DMS79 treated with DMSO at 0.1 percent for 48 hours (cell line): Measurements from ENCODE around the gene CELA3A.
"Not testable (repeated sequence)": the region's sequence is repeated elsewhere in the genome, so short reads cannot be mapped to it uniquely, and the experiment has no call there.

Experiments used
- DNase-seq: peaks from one replicate; lab custom pipeline; 2025; lab: John Stamatoyannopoulos, UW

CELA3A gene

DNA sequence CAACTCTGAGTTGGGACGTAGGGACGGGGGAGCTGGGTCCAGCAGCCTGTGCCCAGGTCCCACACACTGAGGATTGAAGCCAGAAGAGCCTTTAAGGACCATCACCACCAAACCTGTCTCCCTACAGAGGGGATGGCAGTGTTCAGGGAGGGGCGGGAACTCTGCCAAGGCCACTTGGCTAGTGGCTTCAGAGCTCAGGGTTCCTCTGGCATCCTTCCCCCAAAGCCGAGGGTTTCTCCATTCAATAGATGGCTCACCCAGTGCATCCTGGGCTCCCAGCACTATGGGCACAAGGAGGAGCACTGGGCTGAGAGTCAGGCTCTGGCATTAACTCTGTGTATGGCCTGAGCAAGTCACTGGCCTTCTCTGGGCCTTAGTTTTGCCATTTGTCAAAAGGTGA is 20.2 kb upstream of the CELA3A start:
- not testable (repeated sequence) for DNase-seq

DNA sequence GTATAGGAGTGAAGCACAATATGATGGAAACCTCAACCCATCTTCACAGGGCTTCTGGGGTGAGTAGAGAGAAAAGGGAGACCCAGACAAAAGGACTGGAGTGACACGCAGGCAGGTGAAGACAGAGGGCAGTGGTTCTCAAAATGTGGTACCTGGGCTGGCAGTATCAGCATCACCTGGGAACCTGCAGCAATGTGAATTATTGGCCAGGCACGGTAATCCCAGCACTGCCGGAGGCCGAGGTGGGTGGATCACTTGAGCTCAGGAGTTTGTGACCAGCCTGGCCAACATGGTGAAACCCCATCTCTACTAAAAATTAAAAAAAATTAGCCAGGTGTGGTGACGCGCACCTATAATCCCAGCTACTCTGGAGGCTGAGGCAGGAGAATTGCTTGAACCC is 19.3 kb upstream of the CELA3A start:
- not testable (repeated sequence) for DNase-seq

DNA sequence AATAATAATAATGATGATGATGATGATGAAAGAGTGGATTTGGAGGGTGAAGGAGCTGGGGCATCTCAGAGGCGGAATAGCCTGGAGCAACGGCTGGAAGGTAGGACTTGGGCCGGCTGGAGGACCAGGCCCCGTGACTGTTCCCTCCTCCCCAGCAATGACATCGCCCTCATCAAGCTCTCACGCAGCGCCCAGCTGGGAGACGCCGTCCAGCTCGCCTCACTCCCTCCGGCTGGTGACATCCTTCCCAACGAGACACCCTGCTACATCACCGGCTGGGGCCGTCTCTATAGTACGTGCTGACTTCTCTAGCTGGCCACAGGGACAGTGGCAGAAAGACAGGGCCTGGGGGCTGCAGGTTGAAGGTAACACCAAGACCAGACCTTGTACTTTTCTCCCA is 17.9 kb upstream of the CELA3A start:
- DNase-seq, result not testable (repeated sequence)

DNA sequence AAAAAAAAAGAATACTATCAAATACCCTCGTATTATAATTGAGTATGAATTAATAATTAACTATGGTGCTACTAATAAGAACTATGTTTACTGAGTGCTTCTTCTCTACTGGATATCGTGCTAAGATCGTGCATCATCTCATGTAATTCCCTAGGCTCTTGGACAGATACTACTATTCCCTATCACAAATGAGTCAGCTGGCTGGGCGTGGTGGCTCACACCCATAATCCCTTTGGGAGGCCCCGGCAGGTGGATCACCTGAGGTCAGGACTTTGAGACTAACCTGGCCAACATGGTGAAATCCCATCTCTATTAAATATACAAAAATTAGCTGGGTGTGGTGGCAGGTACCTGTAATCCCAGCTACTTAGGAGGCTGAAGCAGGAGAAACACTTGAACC is 15.6 kb upstream of the CELA3A start:
- not testable (repeated sequence) for DNase-seq

DNA sequence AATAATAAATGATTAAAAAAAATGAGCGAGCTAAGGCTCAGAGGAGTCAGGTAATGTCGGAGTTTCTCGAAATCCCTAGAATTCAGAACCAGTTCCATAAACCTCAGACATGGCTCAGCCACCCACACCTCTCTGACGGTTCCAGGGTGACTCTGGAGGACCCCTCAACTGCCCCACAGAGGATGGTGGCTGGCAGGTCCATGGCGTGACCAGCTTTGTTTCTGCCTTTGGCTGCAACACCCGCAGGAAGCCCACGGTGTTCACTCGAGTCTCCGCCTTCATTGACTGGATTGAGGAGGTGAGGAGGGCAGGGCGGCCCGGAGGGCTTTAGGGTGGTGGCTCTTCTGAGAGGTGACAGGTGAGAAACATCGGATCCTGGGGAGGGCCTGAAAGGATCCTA is 15.1 kb upstream of the CELA3A start:
- DNase-seq, result not testable (repeated sequence)

DNA sequence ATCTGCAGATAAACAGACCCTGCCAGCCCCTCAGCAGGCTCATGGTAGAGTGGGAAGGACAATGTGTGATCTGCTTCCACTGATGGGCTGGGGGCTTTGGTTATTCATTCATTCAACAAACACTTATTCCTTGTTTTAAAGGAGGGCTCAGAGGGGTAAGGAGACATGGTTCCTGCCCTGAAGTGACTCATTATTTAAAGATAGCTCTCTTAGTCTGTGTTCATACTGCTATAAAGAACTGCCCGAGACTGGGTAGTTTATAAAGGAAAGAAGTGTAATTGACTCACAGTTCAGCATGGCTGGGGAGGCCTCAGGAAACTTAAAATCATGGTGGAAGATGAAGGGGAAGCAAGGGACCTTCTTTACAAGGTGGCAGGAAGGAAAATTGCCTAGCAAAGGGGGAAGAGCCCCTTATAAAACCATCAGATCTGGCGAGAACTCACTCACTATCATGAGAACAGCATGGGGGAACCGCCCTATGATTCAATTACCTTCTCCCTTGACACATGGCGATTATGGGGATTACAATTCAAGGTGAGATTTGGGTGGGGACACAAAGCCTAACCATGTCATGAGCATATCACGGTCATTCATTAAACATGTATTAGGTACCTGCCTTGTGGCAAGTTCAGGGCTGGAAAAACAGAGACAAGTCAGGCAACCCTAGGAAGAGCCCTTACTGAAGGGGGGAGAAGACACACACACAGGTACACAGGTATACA is 11.6 kb upstream of the CELA3A start:
- DNase-seq, result not testable (repeated sequence)

DNA sequence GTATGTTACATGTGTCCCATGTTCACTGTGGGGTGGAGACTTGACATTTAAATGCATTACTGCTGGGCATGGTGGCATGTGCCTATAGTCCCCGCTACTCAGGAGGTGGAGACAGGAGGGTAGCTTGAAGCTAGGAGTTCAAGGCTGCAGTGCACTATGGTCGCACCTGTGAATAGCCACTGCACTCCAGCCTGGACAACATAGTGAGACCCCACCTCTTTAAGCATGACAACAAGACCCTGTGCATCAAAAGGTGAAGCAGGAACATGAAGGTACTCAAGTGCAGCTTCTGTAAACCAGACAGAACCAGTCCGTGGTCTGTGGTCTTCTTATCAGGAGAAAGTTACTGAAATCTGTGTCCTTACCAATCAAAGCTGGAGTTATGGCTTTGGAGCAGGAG is 9.3 kb upstream of the CELA3A start:
- DNase-seq, result not testable (repeated sequence)

DNA sequence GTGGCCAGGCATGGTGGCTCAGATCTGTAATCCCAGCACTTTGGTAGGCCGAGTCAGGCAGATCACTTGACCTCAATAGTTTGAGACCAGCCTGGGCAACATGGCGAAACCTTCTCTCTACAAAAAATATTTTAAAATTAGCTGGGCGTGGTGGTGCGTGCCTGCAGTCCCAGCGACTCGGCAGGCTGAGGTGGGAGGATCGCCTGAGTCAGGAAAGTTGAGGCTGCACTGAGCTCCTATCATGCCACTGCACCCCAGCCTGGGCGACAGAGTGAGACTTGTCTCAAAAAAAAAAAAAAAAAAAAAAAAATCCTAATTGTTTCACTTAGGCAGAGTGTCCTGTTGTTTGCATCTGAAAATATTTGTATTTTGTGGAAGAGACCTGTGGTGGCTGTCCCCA is 6.7 kb upstream of the CELA3A start:
- not testable (repeated sequence) for DNase-seq

DNA sequence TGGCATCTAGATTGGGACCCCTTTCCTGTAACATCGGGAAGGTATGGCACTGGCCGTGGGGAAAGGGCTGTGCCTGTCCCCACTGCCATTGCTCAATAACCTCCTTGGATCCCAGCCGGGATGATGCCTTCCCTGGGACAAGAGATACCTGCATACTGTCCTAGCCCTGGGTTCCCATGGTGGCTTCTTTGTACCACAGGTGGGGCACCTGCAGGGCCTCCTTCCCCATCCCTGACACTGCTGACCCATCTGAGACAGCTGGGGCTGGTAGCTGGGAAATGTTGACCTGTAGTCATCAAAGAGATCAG is 4.8 kb upstream of the CELA3A start:
- DNase-seq, result not testable (repeated sequence)

DNA sequence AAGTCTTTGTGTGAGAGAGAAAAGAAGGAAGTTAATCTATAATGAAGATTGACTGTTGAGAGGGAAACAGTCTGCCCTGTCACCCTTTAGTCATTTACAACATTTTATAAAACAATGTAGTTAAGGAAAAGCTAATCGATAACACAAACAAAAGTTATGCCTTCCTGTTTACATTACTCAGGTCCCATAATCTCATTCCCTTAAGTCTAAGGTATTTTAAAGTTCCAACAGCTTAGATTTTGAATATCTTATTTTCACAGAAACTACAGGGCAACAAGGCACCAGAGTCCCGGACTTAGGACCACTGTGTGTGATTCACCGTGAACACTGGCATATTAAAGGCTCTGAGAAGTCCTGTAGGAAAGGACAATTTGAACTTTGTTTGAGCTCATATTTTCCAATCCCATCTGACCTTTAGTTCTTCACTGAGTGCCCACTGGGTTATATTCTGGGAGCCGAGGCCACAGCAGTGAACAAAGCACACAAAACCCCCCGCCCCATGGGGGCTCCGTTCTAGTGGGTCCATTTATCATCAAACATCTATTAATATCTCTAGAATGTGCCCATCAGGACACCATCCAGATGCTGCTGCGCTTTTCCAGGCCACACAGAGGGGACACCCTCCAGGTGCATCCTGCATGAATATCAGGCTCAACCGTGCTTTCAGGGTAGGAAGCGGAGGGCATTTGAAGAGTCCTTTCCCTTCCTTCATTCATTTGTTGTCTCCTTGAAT is 3.4 kb upstream of the CELA3A start:
- DNase-seq, result not testable (repeated sequence)

DNA sequence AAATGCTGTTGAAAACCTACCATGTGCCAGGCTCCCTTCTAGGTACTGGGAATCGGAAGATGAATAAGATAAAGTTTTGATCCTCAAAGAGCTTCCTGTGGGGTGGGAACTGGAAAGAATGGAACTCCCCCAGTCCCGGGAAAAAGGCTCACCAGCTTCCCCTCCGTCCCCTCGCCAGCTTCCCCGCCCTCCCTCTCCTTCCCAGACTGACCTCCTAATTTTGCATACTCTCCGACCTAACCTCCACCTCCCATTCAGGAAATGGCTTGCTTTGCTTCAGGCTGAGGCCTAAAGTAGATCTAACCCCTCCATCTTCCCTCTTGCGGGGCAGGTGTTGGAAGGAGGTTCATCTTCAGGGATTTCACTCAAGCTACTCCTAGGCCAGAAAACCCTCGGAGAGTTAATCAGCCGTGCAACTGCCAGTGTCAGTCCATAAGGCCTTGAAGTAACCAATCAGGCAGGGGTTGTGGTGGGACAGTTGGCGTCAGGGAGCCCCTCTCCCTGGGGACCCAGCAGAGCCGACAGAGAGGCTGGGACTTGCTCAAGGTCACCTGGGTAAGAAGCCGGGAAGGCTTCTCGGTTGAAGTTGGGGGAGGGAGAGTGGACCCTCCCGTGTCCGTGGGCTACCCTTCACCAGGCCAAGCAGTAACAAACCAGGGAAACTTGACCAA is 2.7 kb upstream of the CELA3A start:
- not testable (repeated sequence) for DNase-seq

DNA sequence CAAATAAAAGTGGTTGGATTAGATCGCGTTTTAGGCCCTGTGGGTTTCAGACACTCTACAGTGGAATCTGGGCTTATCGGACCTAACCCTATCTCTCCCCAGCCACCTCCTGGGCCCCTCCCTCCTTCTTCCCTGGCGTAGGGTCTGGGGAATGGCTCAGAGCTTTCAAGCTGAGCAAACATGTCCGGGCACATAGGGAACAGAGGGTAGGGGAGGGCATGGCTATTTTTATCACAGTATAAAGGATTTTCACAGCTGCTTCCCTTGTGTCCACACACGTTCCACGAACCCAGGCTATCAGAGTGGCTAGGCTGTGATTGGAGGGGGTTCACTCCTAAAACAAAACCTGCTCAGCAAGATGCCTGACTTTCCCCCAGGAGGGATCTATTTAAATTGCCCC is 1.8 kb upstream of the CELA3A start:
- not testable (repeated sequence) for DNase-seq

DNA sequence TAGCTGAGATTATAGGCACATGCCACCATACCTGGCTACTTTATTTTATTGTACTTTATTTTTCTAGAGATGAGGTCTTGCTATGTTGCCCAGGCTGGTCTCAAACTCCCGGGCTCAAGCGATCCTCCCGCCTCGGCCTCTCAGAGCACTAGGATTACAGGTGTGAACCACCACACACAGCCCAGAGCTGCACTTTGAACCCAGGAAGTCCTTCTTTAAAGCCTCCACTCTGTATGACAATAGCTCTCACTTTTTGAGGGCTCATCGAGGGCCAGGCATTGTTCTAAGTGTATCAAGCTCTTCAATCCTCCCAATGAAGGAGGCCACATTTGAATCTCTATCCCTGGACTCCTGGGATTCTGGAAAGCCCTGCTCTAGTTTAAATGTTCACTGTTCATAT is 1.0 kb downstream of the CELA3A start:
- DNase-seq, result not testable (repeated sequence)

DNA sequence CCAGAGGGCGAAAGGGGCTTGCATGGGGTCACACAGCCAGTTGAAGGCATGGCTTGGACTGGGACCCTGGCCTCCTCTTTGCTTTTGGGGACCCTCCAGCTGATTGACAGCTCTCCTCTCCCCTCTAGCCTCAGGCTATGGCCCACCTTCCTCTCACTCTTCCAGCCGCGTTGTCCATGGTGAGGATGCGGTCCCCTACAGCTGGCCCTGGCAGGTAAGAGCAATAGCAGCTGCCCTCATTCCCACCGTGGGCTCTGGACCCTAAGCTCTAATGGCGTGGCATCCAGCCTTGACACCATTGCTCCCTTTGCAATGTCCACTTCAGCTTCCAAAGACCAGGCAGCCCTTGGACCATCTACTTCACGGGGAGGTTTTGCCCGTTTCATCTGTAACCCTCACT is 1.4 kb downstream of the CELA3A start:
- not testable (repeated sequence) for DNase-seq

DNA sequence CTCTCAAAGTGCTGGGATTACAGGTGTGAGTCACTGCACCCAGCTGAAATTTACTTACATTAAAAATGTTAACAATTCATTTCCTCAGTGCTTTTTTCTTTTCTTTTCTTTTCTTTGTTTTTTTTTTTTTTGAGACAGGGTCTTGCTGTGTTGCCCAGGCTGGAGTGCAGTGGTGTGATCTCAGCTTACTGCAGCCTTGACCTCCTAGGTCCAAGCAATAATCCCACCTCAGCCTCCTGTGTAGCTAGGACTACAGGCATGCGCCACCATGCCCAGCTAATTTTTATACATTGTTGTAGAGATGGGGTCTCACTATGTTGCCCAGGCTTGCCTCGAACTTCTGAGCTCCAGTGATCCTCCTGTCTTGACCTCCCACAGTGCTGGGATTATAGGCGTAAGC is 2.5 kb downstream of the CELA3A start:
- not testable (repeated sequence) for DNase-seq

DNA sequence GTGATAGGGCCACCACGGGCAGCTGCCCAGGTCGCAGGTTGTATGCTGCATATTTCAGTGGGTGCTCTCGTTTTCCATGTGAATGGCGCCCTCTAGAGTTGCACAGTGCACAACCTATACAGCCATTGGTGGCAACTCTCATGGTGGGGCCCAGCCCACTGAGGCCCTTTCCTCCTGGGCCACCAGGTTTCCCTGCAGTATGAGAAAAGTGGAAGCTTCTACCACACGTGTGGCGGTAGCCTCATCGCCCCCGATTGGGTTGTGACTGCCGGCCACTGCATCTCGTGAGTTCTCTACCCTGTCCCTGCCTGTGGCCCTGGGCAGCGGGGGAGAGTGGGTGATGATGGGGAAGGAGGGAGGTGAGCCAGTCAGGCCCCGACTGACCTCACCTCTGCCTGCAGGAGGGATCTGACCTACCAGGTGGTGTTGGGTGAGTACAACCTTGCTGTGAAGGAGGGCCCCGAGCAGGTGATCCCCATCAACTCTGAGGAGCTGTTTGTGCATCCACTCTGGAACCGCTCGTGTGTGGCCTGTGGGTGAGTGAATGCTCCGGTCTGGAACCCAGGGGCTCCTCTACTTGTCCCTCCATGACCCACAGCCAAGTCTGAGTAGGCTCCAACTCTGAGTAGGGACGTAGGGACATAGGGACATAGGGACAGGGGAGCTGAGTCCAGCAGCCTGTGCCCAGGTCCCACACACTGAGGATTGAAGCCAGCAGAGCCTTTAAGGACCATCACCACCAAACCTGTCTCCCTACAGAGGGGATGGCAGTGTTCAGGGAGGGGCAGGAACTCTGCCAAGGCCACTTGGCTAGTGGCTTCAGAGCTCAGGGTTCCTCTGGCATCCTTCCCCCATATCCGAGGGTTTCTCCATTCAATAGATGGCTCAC is 4.0 kb downstream of the CELA3A start:
- not testable (repeated sequence) for DNase-seq

DNA sequence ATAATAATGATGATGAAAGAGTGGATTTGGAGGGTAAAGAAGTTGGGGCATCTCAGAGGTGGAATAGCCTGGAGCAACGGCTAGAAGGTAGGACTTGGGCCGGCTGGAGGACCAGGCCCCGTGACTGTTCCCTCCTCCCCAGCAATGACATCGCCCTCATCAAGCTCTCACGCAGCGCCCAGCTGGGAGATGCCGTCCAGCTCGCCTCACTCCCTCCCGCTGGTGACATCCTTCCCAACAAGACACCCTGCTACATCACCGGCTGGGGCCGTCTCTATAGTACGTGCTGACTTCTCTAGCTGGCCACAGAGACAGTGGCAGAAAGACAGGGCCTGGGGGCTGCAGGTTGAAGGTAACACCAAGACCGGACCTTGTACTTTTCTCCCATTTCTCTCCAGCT is 5.3 kb downstream of the CELA3A start:
- not testable (repeated sequence) for DNase-seq

DNA sequence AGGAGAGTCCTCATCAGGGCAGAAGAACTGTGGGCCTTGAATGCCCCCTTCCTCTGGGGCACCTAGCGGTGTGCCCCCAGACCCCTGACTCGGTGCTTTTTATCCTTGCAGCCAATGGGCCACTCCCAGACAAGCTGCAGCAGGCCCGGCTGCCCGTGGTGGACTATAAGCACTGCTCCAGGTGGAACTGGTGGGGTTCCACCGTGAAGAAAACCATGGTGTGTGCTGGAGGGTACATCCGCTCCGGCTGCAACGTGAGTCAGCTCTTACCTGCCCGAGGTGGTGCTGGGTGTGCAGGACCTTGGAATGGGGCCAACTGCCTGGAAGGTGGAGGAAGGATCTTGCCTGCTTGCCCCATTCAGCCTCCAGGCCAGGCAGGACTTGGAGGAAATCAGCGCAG is 5.8 kb downstream of the CELA3A start:
- not testable (repeated sequence) for DNase-seq

DNA sequence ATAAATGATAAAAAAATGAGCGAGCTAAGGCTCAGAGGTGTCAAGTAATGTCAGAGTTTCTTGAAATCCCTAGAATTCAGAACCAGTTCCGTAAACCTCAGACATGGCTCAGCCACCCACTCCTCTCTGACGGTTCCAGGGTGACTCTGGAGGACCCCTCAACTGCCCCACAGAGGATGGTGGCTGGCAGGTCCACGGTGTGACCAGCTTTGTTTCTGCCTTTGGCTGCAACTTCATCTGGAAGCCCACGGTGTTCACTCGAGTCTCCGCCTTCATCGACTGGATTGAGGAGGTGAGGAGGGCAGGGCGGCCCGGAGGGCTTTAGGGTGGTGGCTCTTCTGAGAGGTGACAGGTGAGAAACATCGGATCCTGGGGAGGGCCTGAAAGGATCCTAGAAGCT is 8.1 kb downstream of the CELA3A start:
- not testable (repeated sequence) for DNase-seq

DNA sequence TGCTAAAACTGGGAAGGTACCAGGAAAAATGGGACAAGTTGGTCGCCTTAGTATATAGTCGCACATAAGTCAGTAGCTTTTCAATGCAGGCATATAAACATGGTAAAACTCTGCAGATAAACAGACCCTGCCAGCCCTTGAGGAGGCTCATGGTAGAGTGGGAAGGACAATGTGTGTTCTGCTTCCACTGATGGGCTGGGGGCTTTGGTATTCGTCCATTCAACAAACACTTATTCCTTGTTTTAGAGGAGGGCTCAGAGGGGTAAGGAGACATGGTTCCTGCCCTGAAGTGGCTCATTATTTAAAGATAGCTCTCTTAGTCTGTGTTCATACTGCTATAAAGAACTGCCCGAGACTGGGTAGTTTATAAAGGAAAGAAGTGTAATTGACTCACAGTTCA is 11.3 kb downstream of the CELA3A start:
- DNase-seq, result not testable (repeated sequence)

DNA sequence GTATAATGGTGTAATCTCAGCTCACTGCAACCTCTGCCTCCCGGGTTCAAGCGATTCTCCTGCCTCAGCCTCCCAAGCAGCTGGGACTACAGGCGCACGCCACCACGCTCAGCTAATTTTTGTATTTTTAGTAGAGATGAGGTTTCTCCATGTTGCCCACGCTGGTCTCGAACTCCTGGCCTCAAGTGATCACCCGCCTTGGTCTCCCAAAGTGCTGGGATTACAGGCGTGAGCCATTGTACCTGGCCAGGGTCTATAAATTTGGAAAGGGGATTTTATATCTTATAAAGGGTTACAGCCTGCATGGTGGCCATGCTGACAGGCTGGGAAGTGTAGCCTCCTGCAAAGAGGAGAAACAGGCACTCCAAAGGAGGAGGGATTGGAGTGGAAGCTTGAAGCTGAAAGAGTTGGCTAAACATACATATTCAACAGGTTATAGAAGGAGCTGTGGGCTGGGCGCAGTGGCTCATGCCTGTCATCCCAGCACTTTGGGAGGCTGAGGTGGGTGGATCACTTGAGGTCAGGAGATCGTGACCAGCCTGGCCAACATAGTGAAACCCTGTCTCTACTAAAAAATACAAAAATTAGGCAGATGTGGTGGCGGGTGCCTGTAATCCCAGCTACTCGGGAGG is 13.2 kb downstream of the CELA3A start:
- DNase-seq, result not testable (repeated sequence)
